CD4-positive, alpha-beta memory T cell (primary cell): ENCODE measurements around the gene PRDM8. TPM values are rescaled to one million over a fixed set of nuclear protein-coding genes. Genes with fewer than 3 reads are reported as not detected.

Experiments
- CTCF ChIA-PET: fragments of 350-600 bp; sonication (Branson Sonifier 250); formaldehyde crosslinking; loops from one replicate; lab custom pipeline; 2021; ENCODE audit warnings: inconsistent platforms; ENCODE audit not compliant: partially characterized antibody; lab: Charles Lee
- POLR2A ChIA-PET: fragments of 350-600 bp; sonication (Branson Sonifier 250); formaldehyde crosslinking; loops from one replicate; lab custom pipeline; 2021; ENCODE audit not compliant: partially characterized antibody; lab: Charles Lee
- DNase-seq, 5 donors: peaks; one replicate each; pipeline versions ENCODE4 v3.0.0 to v3.0.0-alpha.2; 2020 to 2022; ENCODE audit warnings: mixed read lengths in 1 of 5
- H3K27ac ChIP-seq: one replicate; pipeline ENCODE4 v1.7.0; 2013; ENCODE audit warnings: low read depth, low read length
- H3K27me3 ChIP-seq: 2 replicates; pipeline ENCODE4 v1.7.0; 2013; ENCODE audit warnings: mild to moderate bottlenecking, low read length, moderate library complexity; ENCODE audit not compliant: insufficient read depth
- H3K36me3 ChIP-seq: 2 replicates; pipeline ENCODE4 v1.7.0; 2013; ENCODE audit warnings: mild to moderate bottlenecking, low read length, moderate library complexity; ENCODE audit not compliant: insufficient read depth
- H3K4me1 ChIP-seq: 2 replicates; pipeline ENCODE4 v1.7.0; 2013; ENCODE audit warnings: mild to moderate bottlenecking, low read length, moderate library complexity; ENCODE audit not compliant: insufficient read depth
- H3K4me3 ChIP-seq, 2 donors: one replicate each; pipeline ENCODE4 v1.7.0; 2013; ENCODE audit warnings: low read length in 2 of 2, mild to moderate bottlenecking in 1 of 2
- H3K9me3 ChIP-seq, 2 donors: one replicate each; pipeline ENCODE4 v1.7.0; 2013; ENCODE audit warnings: low read length in 2 of 2, control low read depth in 1 of 2; ENCODE audit not compliant: control insufficient read depth in 1 of 2
- H3K27ac Mint-ChIP-seq, 7 donors: one replicate each; pipeline ENCODE4 v1.8.0; 2020 to 2021; ENCODE audit warnings: mixed read lengths in 7 of 7, mild to moderate bottlenecking in 6 of 7, inconsistent platforms in 3 of 7, moderate library complexity in 3 of 7
- H3K27me3 Mint-ChIP-seq, 2 donors: one replicate each; pipeline ENCODE4 v1.8.0; 2020 to 2021; ENCODE audit warnings: mixed read lengths in 2 of 2
- H3K36me3 Mint-ChIP-seq, 2 donors: one replicate each; pipeline ENCODE4 v1.8.0; 2020 to 2021; ENCODE audit warnings: mixed read lengths in 2 of 2, inconsistent platforms in 1 of 2, mild to moderate bottlenecking in 1 of 2
- H3K4me1 Mint-ChIP-seq, 4 donors: one replicate each; pipeline ENCODE4 v1.8.0; 2020 to 2021; ENCODE audit warnings: mixed read lengths in 4 of 4, mild to moderate bottlenecking in 1 of 4
- H3K4me3 Mint-ChIP-seq, 8 donors: one replicate each; pipeline ENCODE4 v1.8.0; 2020 to 2021; ENCODE audit warnings: mixed read lengths in 8 of 8, mild to moderate bottlenecking in 7 of 8, moderate library complexity in 6 of 8, inconsistent platforms in 3 of 8
- H3K9me3 Mint-ChIP-seq, 8 donors: one replicate each; pipeline ENCODE4 v1.8.0; 2020 to 2021; ENCODE audit warnings: mixed read lengths in 8 of 8, mild to moderate bottlenecking in 5 of 8, inconsistent platforms in 3 of 8, moderate library complexity in 1 of 8
- intact Hi-C: fragments of 100-400 bp; cut with micrococcal nuclease; formaldehyde crosslinking; loops from one replicate; pipeline ENCODE4 v1.15.1; 2023
- polyA plus RNA-seq, 2 donors: library from polyadenylated mRNA; unstranded; fragments of 300-500 nt; fragmentation: Illumina TruSeq; gene quantifications; one replicate each; pipeline ENCODE4 v1.2.3, GENCODE V29; 2021
- total RNA-seq, 2 experiments: library from RNA; stranded (reverse); gene quantifications; one replicate each; pipeline ENCODE4 v1.2.3, GENCODE V29; 2021

Gene PRDM8
- total and polyA plus RNA-seq, 4 experiments from 2014 or later, result 2.1 to 23.0 (median 11.6) TPM

GRCh38 chr4:80189956-80190677 is 7.2 kb upstream of the PRDM8 start:
- POLR2A ChIA-PET, result interaction anchor here (12.1 kb wide), 1 partner anchor 9 kb away, joined by 185 read pairs; the partner anchor contains the start of gene PRDM8
- Histone ChIP-seq H3K9me3 (no peaks in the 10 kb centered on the region), H3K36me3 (no peaks in the 10 kb centered on the region), H3K4me1 (peaks cover 19% of the 10 kb centered on the region), H3K27ac (no peak overlapping the region), H3K4me3 (no peak overlapping the region), H3K27me3 (no peaks in the 10 kb centered on the region)
- DNase-seq, result no peak
- Mint-ChIP-seq H3K36me3 (peaks cover 12 to 24% of the 10 kb centered on the region in 2 donors), H3K27ac (no peak overlapping the region), H3K4me1 (peaks cover 11 to 25% (median 20%) of the 10 kb centered on the region in 4 donors), H3K27me3 (no peaks in the 10 kb centered on the region), H3K4me3 (no peak overlapping the region), H3K9me3 (no peaks in the 10 kb centered on the region)
- CTCF ChIA-PET, result interaction anchor here (1.1 to 14.8 kb wide), 3 partner anchors 8 to 65 kb away, joined by 3 to 221 read pairs (median 3); partner anchors contain the start of gene PRDM8
- intact Hi-C loops, result no loop called here

GRCh38 chr4:80192252-80192866 is 4.9 kb upstream of the PRDM8 start:
- Histone ChIP-seq H3K36me3 (no peaks in the 10 kb centered on the region), H3K4me1 (peaks cover 12% of the 10 kb centered on the region), H3K27me3 (no peaks in the 10 kb centered on the region), H3K4me3 (no peak overlapping the region), H3K27ac (no peak overlapping the region), H3K9me3 (no peaks in the 10 kb centered on the region)
- Mint-ChIP-seq H3K27ac (peak overlapping the region in 1 of 7 donors; percentile 51), H3K27me3 (no peaks in the 10 kb centered on the region), H3K9me3 (peaks cover 0 to 2% (median 0%) of the 10 kb centered on the region in 8 donors), H3K4me1 (peaks cover 7 to 29% (median 18%) of the 10 kb centered on the region in 4 donors), H3K36me3 (peaks cover 13 to 29% of the 10 kb centered on the region in 2 donors), H3K4me3 (no peak overlapping the region)
- intact Hi-C loops, result no loop called here
- POLR2A ChIA-PET, result interaction anchor here (0.7 kb wide), 1 partner anchor 9 kb away, joined by 3 read pairs; no protein-coding TSS in a partner anchor
- no peak for DNase-seq
- CTCF ChIA-PET, result interaction anchor here (1.1 to 11.5 kb wide), 2 partner anchors 8 to 67 kb away, joined by 4 to 221 read pairs; no protein-coding TSS in a partner anchor

- H3K27ac Mint-ChIP-seq, result no peak overlapping the region
- H3K36me3 Mint-ChIP-seq, result peaks cover 14 to 27% of the 10 kb centered on the region in 2 donors
- Histone ChIP-seq H3K4me1 (peaks cover 18% of the 10 kb centered on the region), H3K27me3 (no peaks in the 10 kb centered on the region), H3K9me3 (no peaks in the 10 kb centered on the region), H3K27ac (no peak overlapping the region), H3K4me3 (no peak overlapping the region), H3K36me3 (no peaks in the 10 kb centered on the region)
- H3K4me1 Mint-ChIP-seq, result peaks cover 11 to 32% (median 22%) of the 10 kb centered on the region in 4 donors
- intact Hi-C loops, result no loop called here
- H3K27me3 Mint-ChIP-seq, result no peaks in the 10 kb centered on the region
- POLR2A ChIA-PET, result interaction anchor here (0.7 kb wide), 1 partner anchor 9 kb away, joined by 3 read pairs; no protein-coding TSS in a partner anchor
- no peak for DNase-seq
- H3K9me3 Mint-ChIP-seq, result peaks cover 0 to 2% (median 0%) of the 10 kb centered on the region in 8 donors
- CTCF ChIA-PET, result interaction anchor here (1.1 to 11.5 kb wide), 2 partner anchors 8 to 68 kb away, joined by 4 to 221 read pairs; no protein-coding TSS in a partner anchor
- H3K4me3 Mint-ChIP-seq, result no peak overlapping the region
These were observed 4.4 kb upstream of the PRDM8 start for GRCh38 chr4:80192937-80193336.

- intact Hi-C loops, result no loop called here
- no peak overlapping the region for H3K27ac ChIP-seq
- peaks cover 20% of the 10 kb centered on the region for H3K4me1 ChIP-seq
- no peak for DNase-seq
- H3K4me3 Mint-ChIP-seq, result peak overlapping the region in 5 of 8 donors; percentile 74 to 86 (median 86)
- H3K4me1 Mint-ChIP-seq, result peaks cover 14 to 43% (median 27%) of the 10 kb centered on the region in 4 donors
- ChIA-PET POLR2A (interaction anchor here (1.3 to 11.3 kb wide), 3 partner anchors 11 to 1257 kb away, joined by 3 to 185 read pairs (median 12); no protein-coding TSS in a partner anchor), CTCF (interaction anchor here (0.7 to 11.5 kb wide), 5 partner anchors 9 to 70 kb away, joined by 3 to 221 read pairs (median 4); no protein-coding TSS in a partner anchor)
- H3K9me3 ChIP-seq, result no peaks in the 10 kb centered on the region
- no peaks in the 10 kb centered on the region for H3K27me3 Mint-ChIP-seq
- no peak overlapping the region for H3K4me3 ChIP-seq
- peak overlapping the region in 5 of 7 donors; percentile 2 to 81 (median 21) for H3K27ac Mint-ChIP-seq
- peaks cover 18 to 19% of the 10 kb centered on the region in 2 donors for H3K36me3 Mint-ChIP-seq
- peaks cover 0 to 2% (median 0%) of the 10 kb centered on the region in 8 donors for H3K9me3 Mint-ChIP-seq
- H3K27me3 ChIP-seq, result no peaks in the 10 kb centered on the region
- H3K36me3 ChIP-seq, result no peaks in the 10 kb centered on the region
These were observed 1.7 kb upstream of the PRDM8 start for GRCh38 chr4:80195441-80196140.

- no peaks in the 10 kb centered on the region for H3K36me3 ChIP-seq
- ChIA-PET CTCF (interaction anchor here (0.7 to 11.5 kb wide), 5 partner anchors 9 to 71 kb away, joined by 3 to 221 read pairs (median 4); no protein-coding TSS in a partner anchor), POLR2A (interaction anchor here (1.0 to 11.3 kb wide), 5 partner anchors 12 to 1258 kb away, joined by 3 to 185 read pairs (median 12); partner anchors contain the start of gene ANTXR2)
- Mint-ChIP-seq H3K4me3 (peak overlapping the region; percentile 51 to 86 (median 79)), H3K4me1 (peaks cover 19 to 48% (median 33%) of the 10 kb centered on the region in 4 donors), H3K9me3 (peaks cover 0 to 2% (median 0%) of the 10 kb centered on the region in 8 donors), H3K27me3 (no peaks in the 10 kb centered on the region), H3K36me3 (peaks cover 18 to 19% of the 10 kb centered on the region in 2 donors), H3K27ac (peak overlapping the region in 5 of 7 donors; percentile 2 to 79 (median 51))
- no peak for DNase-seq
- intact Hi-C loops, result no loop called here
- peak overlapping the region in 1 of 2 donors; percentile 25 for H3K4me3 ChIP-seq
- H3K27ac ChIP-seq, result no peak overlapping the region
- peaks cover 23% of the 10 kb centered on the region for H3K4me1 ChIP-seq
- H3K9me3 ChIP-seq, result no peaks in the 10 kb centered on the region
- H3K27me3 ChIP-seq, result no peaks in the 10 kb centered on the region
These were observed 913 bp upstream of the PRDM8 start for GRCh38 chr4:80196259-80196921.
